ENCODE data around the gene DERL2. TPM values are rescaled to one million over a fixed set of nuclear protein-coding genes. Genes with fewer than 3 reads are reported as not detected.
A peak's percentile ranks its signal among the peaks of the same experiment; 100 is the strongest.

Gene DERL2
- total RNA-seq, 1 experiment from 2014 or later: 38.7 TPM

- H3F3A ChIP-seq (ENCODE audit: low read length, unreplicated experiment): no peaks in the 10 kb centered on the region
- no peak overlapping the region for H3K4me2 ChIP-seq (ENCODE audit: low read length)
- no peak overlapping the region for H2AFZ ChIP-seq (ENCODE audit: low read length)
- peak; percentile 76 for DNase-seq
- no peak overlapping the region for H3K4me3 ChIP-seq (ENCODE audit: low read length)
- no peak for TF ChIP-seq EZH2phosphoT487 (IDR thresholded peaks at IDR 0.05; ENCODE audit: borderline replicate concordance, low read length)
- no peak for TF ChIP-seq EZH2 (IDR thresholded peaks at IDR 0.05; ENCODE audit: low read length, unreplicated experiment)
- peak; percentile 50; the same call in 1 of the 2 replicates for TF ChIP-seq CTCF (conservative IDR thresholded peaks at IDR 0.05; ENCODE audit: low read depth, low read length)
- H3K9me2 ChIP-seq (replicated peaks; ENCODE audit: low read length): no peaks in the 10 kb centered on the region
- no peak overlapping the region for H3K9ac ChIP-seq (ENCODE audit: low read length)
- BruUV-seq (replicated peaks): no TSS peak
- no peaks in the 10 kb centered on the region for H3K9me3 ChIP-seq (ENCODE audit: low read length)
- no peaks in the 10 kb centered on the region for H4K20me1 ChIP-seq (ENCODE audit: low read length)
- peak; percentile 70 for ATAC-seq
- CTCF ChIA-PET: no interaction called here
- H3K27ac ChIP-seq (ENCODE audit: low read length): no peak overlapping the region
- no peaks in the 10 kb centered on the region for H3K36me3 ChIP-seq (ENCODE audit: low read depth, low read length)
- POLR2A ChIA-PET (ENCODE audit: unreplicated experiment): no interaction called here
- H3K27me3 ChIP-seq (ENCODE audit: low read length): no peaks in the 10 kb centered on the region
- no peaks in the 10 kb centered on the region for H3K4me1 ChIP-seq (ENCODE audit: insufficient read depth, low read length)
- intact Hi-C loops (cut with micrococcal nuclease): loop anchor here (5.0 kb wide), 2 partner anchors 76 to 916 kb away; partner anchors contain the start of gene NLRP1
- no peaks in the 10 kb centered on the region for H3K79me2 ChIP-seq (ENCODE audit: low read length)
Measured at GRCh38 chr17:5506307-5506706, 20.3 kb upstream of the DERL2 start.

GRCh38 chr17:5502552-5502951, 16.6 kb upstream of the DERL2 start:
- no TSS peak for BruUV-seq (replicated peaks)
- Histone ChIP-seq H3F3A (ENCODE audit: low read length, unreplicated experiment) (no peaks in the 10 kb centered on the region), H3K9ac (ENCODE audit: low read length) (no peak overlapping the region), H3K4me3 (ENCODE audit: low read length) (no peak overlapping the region), H3K27ac (ENCODE audit: low read length) (no peak overlapping the region), H3K4me1 (ENCODE audit: insufficient read depth, low read length) (no peaks in the 10 kb centered on the region; the same call in 1 of the 2 replicates), H3K9me3 (ENCODE audit: low read length) (no peaks in the 10 kb centered on the region), H2AFZ (ENCODE audit: low read length) (no peak overlapping the region), H4K20me1 (ENCODE audit: low read length) (no peaks in the 10 kb centered on the region), H3K79me2 (ENCODE audit: low read length) (no peaks in the 10 kb centered on the region), H3K4me2 (ENCODE audit: low read length) (no peak overlapping the region), H3K9me2 (replicated peaks; ENCODE audit: low read length) (no peaks in the 10 kb centered on the region), H3K27me3 (ENCODE audit: low read length) (peaks cover 7% of the 10 kb centered on the region), H3K36me3 (ENCODE audit: low read depth, low read length) (no peaks in the 10 kb centered on the region)
- intact Hi-C loops (cut with micrococcal nuclease): no loop called here
- ChIA-PET CTCF (no interaction called here), POLR2A (ENCODE audit: unreplicated experiment) (no interaction called here)
- TF ChIP-seq CTCF (conservative IDR thresholded peaks at IDR 0.05; ENCODE audit: low read depth, low read length) (no peak), EZH2 (IDR thresholded peaks at IDR 0.05; ENCODE audit: low read length, unreplicated experiment) (no peak), EZH2phosphoT487 (IDR thresholded peaks at IDR 0.05; ENCODE audit: borderline replicate concordance, low read length) (no peak)
- no peak for DNase-seq
- no peak for ATAC-seq

GRCh38 chr17:5501685-5502084, 15.7 kb upstream of the DERL2 start:
- Histone ChIP-seq H3K4me3 (ENCODE audit: low read length) (no peak overlapping the region), H2AFZ (ENCODE audit: low read length) (no peak overlapping the region), H3K9me3 (ENCODE audit: low read length) (no peaks in the 10 kb centered on the region), H3K27ac (ENCODE audit: low read length) (no peak overlapping the region), H3F3A (ENCODE audit: low read length, unreplicated experiment) (no peaks in the 10 kb centered on the region), H3K79me2 (ENCODE audit: low read length) (no peaks in the 10 kb centered on the region), H3K9me2 (replicated peaks; ENCODE audit: low read length) (no peaks in the 10 kb centered on the region), H3K9ac (ENCODE audit: low read length) (no peak overlapping the region), H4K20me1 (ENCODE audit: low read length) (no peaks in the 10 kb centered on the region), H3K4me2 (ENCODE audit: low read length) (no peak overlapping the region), H3K4me1 (ENCODE audit: insufficient read depth, low read length) (no peaks in the 10 kb centered on the region; the same call in 1 of the 2 replicates), H3K27me3 (ENCODE audit: low read length) (peaks cover 7% of the 10 kb centered on the region), H3K36me3 (ENCODE audit: low read depth, low read length) (no peaks in the 10 kb centered on the region)
- TF ChIP-seq CTCF (conservative IDR thresholded peaks at IDR 0.05; ENCODE audit: low read depth, low read length) (no peak), EZH2phosphoT487 (IDR thresholded peaks at IDR 0.05; ENCODE audit: borderline replicate concordance, low read length) (no peak), EZH2 (IDR thresholded peaks at IDR 0.05; ENCODE audit: low read length, unreplicated experiment) (no peak)
- BruUV-seq (replicated peaks): no TSS peak
- DNase-seq (no peak), ATAC-seq (no peak)
- intact Hi-C loops (cut with micrococcal nuclease): no loop called here
- CTCF ChIA-PET: no interaction called here
- POLR2A ChIA-PET (ENCODE audit: unreplicated experiment): no interaction called here

Data from PC-3 (cell line).